ENCODE measurements around the gene EIF5B.

The EIF5B gene

GRCh38 chr2:99404039-99404796 is 67.0 kb downstream of the EIF5B start:
- peaks cover 11% of the 10 kb centered on the region for H3K79me1 ChIP-seq (replicated peaks; ENCODE audit: low read length, poor library complexity, severe bottlenecking)
- no peak overlapping the region for H2BK120ac ChIP-seq (ENCODE audit: low read depth, low read length)
- no peaks in the 10 kb centered on the region for H3K27me3 ChIP-seq (ENCODE audit: control insufficient read depth in 1 of 2, insufficient read depth in 1 of 2, low read length in 2 of 2)
- no peak overlapping the region for H4K8ac ChIP-seq (ENCODE audit: low read length)
- no peak for DNase-seq
- H3K4me3 ChIP-seq (ENCODE audit: insufficient read depth in 1 of 2, low read depth in 1 of 2, low read length in 2 of 2) = no peak overlapping the region
- no peak overlapping the region for H3K14ac ChIP-seq (ENCODE audit: low read length in 2 of 2)
- no peak overlapping the region for H3K4ac ChIP-seq (ENCODE audit: low read depth in 1 of 2, low read length in 2 of 2)
- H2BK5ac ChIP-seq (ENCODE audit: low read depth, low read length, poor library complexity, severe bottlenecking) = no peak overlapping the region
- no peak overlapping the region for H3K23ac ChIP-seq (ENCODE audit: low read length in 2 of 2)
- H2BK12ac ChIP-seq (ENCODE audit: low read length in 2 of 2) = no peak overlapping the region
- H3K18ac ChIP-seq (ENCODE audit: low read depth in 1 of 2, low read length in 2 of 2) = no peak overlapping the region
- H2BK15ac ChIP-seq (ENCODE audit: low read depth, poor library complexity, severe bottlenecking) = no peak overlapping the region
- peaks cover 4% of the 10 kb centered on the region for H3K4me1 ChIP-seq (ENCODE audit: control insufficient read depth, insufficient read depth, low read depth, low read length)
- no peaks in the 10 kb centered on the region for H3K9me3 ChIP-seq (ENCODE audit: control insufficient read depth, low read length)
- no peak overlapping the region for H4K91ac ChIP-seq (ENCODE audit: low read length)
- no peak overlapping the region for H2AK5ac ChIP-seq (ENCODE audit: low read length, severe bottlenecking)
- peak overlapping the region; percentile 4 for H3K27ac ChIP-seq (ENCODE audit: low read length, poor library complexity, severe bottlenecking)
- peaks cover 25 to 89% of the 10 kb centered on the region in 2 experiments for H3K36me3 ChIP-seq (ENCODE audit: control insufficient read depth in 1 of 2, insufficient read depth in 2 of 2, low read depth in 1 of 2, low read length in 2 of 2)
- H3K9ac ChIP-seq (ENCODE audit: low read length) = no peak overlapping the region
- H3K4me2 ChIP-seq (ENCODE audit: low read length, poor library complexity, severe bottlenecking) = no peak overlapping the region
- WGBS = 96% methylated on average over 6 of the region's 8 CpGs
- no peak overlapping the region for H2AFZ ChIP-seq (ENCODE audit: low read depth, low read length)

GRCh38 chr2:99404797-99405669 is 67.8 kb downstream of the EIF5B start:
- Histone ChIP-seq H2BK15ac (ENCODE audit: low read depth, poor library complexity, severe bottlenecking) (no peak overlapping the region), H3K36me3 (ENCODE audit: control insufficient read depth in 1 of 2, insufficient read depth in 2 of 2, low read depth in 1 of 2, low read length in 2 of 2) (peaks cover 30 to 89% of the 10 kb centered on the region in 2 experiments), H3K23ac (ENCODE audit: low read length in 2 of 2) (no peak overlapping the region), H2BK12ac (ENCODE audit: low read length in 2 of 2) (no peak overlapping the region), H3K18ac (ENCODE audit: low read depth in 1 of 2, low read length in 2 of 2) (no peak overlapping the region), H3K4me1 (ENCODE audit: control insufficient read depth, insufficient read depth, low read depth, low read length) (peaks cover 4% of the 10 kb centered on the region), H2AFZ (ENCODE audit: low read depth, low read length) (no peak overlapping the region), H3K27ac (ENCODE audit: low read length, poor library complexity, severe bottlenecking) (no peak overlapping the region), H3K4me2 (ENCODE audit: low read length, poor library complexity, severe bottlenecking) (no peak overlapping the region), H3K79me1 (replicated peaks; ENCODE audit: low read length, poor library complexity, severe bottlenecking) (peaks cover 11% of the 10 kb centered on the region), H2BK120ac (ENCODE audit: low read depth, low read length) (no peak overlapping the region), H3K14ac (ENCODE audit: low read length in 2 of 2) (no peak overlapping the region), H3K27me3 (ENCODE audit: control insufficient read depth in 1 of 2, insufficient read depth in 1 of 2, low read length in 2 of 2) (no peaks in the 10 kb centered on the region), H2AK5ac (ENCODE audit: low read length, severe bottlenecking) (no peak overlapping the region), H3K4ac (ENCODE audit: low read depth in 1 of 2, low read length in 2 of 2) (no peak overlapping the region), H3K9ac (ENCODE audit: low read length) (no peak overlapping the region), H3K4me3 (ENCODE audit: insufficient read depth in 1 of 2, low read depth in 1 of 2, low read length in 2 of 2) (no peak overlapping the region), H3K9me3 (ENCODE audit: control insufficient read depth, low read length) (no peaks in the 10 kb centered on the region), H4K91ac (ENCODE audit: low read length) (no peak overlapping the region), H4K8ac (ENCODE audit: low read length) (no peak overlapping the region), H2BK5ac (ENCODE audit: low read depth, low read length, poor library complexity, severe bottlenecking) (no peak overlapping the region)
- no peak for DNase-seq
- WGBS = 95% methylated on average over 4 of the region's 5 CpGs

- Histone ChIP-seq H2BK12ac (ENCODE audit: low read length in 2 of 2) (no peak overlapping the region), H3K79me1 (replicated peaks; ENCODE audit: low read length, poor library complexity, severe bottlenecking) (peaks cover 11% of the 10 kb centered on the region), H3K4ac (ENCODE audit: low read depth in 1 of 2, low read length in 2 of 2) (no peak overlapping the region), H2AFZ (ENCODE audit: low read depth, low read length) (no peak overlapping the region), H3K27me3 (ENCODE audit: control insufficient read depth in 1 of 2, insufficient read depth in 1 of 2, low read length in 2 of 2) (no peaks in the 10 kb centered on the region), H3K4me3 (ENCODE audit: insufficient read depth in 1 of 2, low read depth in 1 of 2, low read length in 2 of 2) (no peak overlapping the region), H4K8ac (ENCODE audit: low read length) (no peak overlapping the region), H3K9me3 (ENCODE audit: control insufficient read depth, low read length) (no peaks in the 10 kb centered on the region), H2BK5ac (ENCODE audit: low read depth, low read length, poor library complexity, severe bottlenecking) (no peak overlapping the region), H3K9ac (ENCODE audit: low read length) (no peak overlapping the region), H3K4me2 (ENCODE audit: low read length, poor library complexity, severe bottlenecking) (no peak overlapping the region), H4K91ac (ENCODE audit: low read length) (no peak overlapping the region), H2BK120ac (ENCODE audit: low read depth, low read length) (no peak overlapping the region), H3K27ac (ENCODE audit: low read length, poor library complexity, severe bottlenecking) (no peak overlapping the region), H3K18ac (ENCODE audit: low read depth in 1 of 2, low read length in 2 of 2) (no peak overlapping the region), H2AK5ac (ENCODE audit: low read length, severe bottlenecking) (no peak overlapping the region), H3K14ac (ENCODE audit: low read length in 2 of 2) (no peak overlapping the region), H3K23ac (ENCODE audit: low read length in 2 of 2) (no peak overlapping the region), H3K4me1 (ENCODE audit: control insufficient read depth, insufficient read depth, low read depth, low read length) (peaks cover 4% of the 10 kb centered on the region), H2BK15ac (ENCODE audit: low read depth, poor library complexity, severe bottlenecking) (no peak overlapping the region), H3K36me3 (ENCODE audit: control insufficient read depth in 1 of 2, insufficient read depth in 2 of 2, low read depth in 1 of 2, low read length in 2 of 2) (peaks cover 34 to 86% of the 10 kb centered on the region in 2 experiments)
- no peak for DNase-seq
- 98% methylated on average over 4 of the region's 6 CpGs for WGBS
These were observed 68.9 kb downstream of the EIF5B start for GRCh38 chr2:99406137-99406536.

- no peaks in the 10 kb centered on the region for H3K4me1 ChIP-seq (ENCODE audit: control insufficient read depth, insufficient read depth, low read depth, low read length)
- H2AK5ac ChIP-seq (ENCODE audit: low read length, severe bottlenecking) = no peak overlapping the region
- 97% methylated on average over 4 of the region's 4 CpGs for WGBS
- no peak overlapping the region for H3K4ac ChIP-seq (ENCODE audit: low read depth in 1 of 2, low read length in 2 of 2)
- no peak overlapping the region for H2BK15ac ChIP-seq (ENCODE audit: low read depth, poor library complexity, severe bottlenecking)
- peaks cover 25 to 85% of the 10 kb centered on the region in 2 experiments for H3K36me3 ChIP-seq (ENCODE audit: control insufficient read depth in 1 of 2, insufficient read depth in 2 of 2, low read depth in 1 of 2, low read length in 2 of 2)
- H2BK5ac ChIP-seq (ENCODE audit: low read depth, low read length, poor library complexity, severe bottlenecking) = no peak overlapping the region
- no peak overlapping the region for H3K9ac ChIP-seq (ENCODE audit: low read length)
- H2AFZ ChIP-seq (ENCODE audit: low read depth, low read length) = no peak overlapping the region
- no peak overlapping the region for H4K8ac ChIP-seq (ENCODE audit: low read length)
- no peak overlapping the region for H3K27ac ChIP-seq (ENCODE audit: low read length, poor library complexity, severe bottlenecking)
- no peak overlapping the region for H3K14ac ChIP-seq (ENCODE audit: low read length in 2 of 2)
- H2BK120ac ChIP-seq (ENCODE audit: low read depth, low read length) = no peak overlapping the region
- no peak overlapping the region for H3K18ac ChIP-seq (ENCODE audit: low read depth in 1 of 2, low read length in 2 of 2)
- H3K4me2 ChIP-seq (ENCODE audit: low read length, poor library complexity, severe bottlenecking) = no peak overlapping the region
- H3K27me3 ChIP-seq (ENCODE audit: control insufficient read depth in 1 of 2, insufficient read depth in 1 of 2, low read length in 2 of 2) = no peaks in the 10 kb centered on the region
- H3K23ac ChIP-seq (ENCODE audit: low read length in 2 of 2) = no peak overlapping the region
- no peak overlapping the region for H3K4me3 ChIP-seq (ENCODE audit: insufficient read depth in 1 of 2, low read depth in 1 of 2, low read length in 2 of 2)
- H2BK12ac ChIP-seq (ENCODE audit: low read length in 2 of 2) = no peak overlapping the region
- H3K9me3 ChIP-seq (ENCODE audit: control insufficient read depth, low read length) = no peaks in the 10 kb centered on the region
- H4K91ac ChIP-seq (ENCODE audit: low read length) = no peak overlapping the region
- H3K79me1 ChIP-seq (replicated peaks; ENCODE audit: low read length, poor library complexity, severe bottlenecking) = peaks cover 15% of the 10 kb centered on the region
- no peak for DNase-seq
These were observed 73.1 kb downstream of the EIF5B start for GRCh38 chr2:99410276-99410675.
